Measurements from ENCODE around the gene HSP90AB1. TPM values are rescaled to one million over a fixed set of nuclear protein-coding genes. Genes with fewer than 3 reads are reported as not detected.
A peak's percentile ranks its signal among the peaks of the same experiment; 100 is the strongest.

The HSP90AB1 gene
- total RNA-seq, 4 donors from 2014 or later: 356 to 729 (median 499) TPM

DNA sequence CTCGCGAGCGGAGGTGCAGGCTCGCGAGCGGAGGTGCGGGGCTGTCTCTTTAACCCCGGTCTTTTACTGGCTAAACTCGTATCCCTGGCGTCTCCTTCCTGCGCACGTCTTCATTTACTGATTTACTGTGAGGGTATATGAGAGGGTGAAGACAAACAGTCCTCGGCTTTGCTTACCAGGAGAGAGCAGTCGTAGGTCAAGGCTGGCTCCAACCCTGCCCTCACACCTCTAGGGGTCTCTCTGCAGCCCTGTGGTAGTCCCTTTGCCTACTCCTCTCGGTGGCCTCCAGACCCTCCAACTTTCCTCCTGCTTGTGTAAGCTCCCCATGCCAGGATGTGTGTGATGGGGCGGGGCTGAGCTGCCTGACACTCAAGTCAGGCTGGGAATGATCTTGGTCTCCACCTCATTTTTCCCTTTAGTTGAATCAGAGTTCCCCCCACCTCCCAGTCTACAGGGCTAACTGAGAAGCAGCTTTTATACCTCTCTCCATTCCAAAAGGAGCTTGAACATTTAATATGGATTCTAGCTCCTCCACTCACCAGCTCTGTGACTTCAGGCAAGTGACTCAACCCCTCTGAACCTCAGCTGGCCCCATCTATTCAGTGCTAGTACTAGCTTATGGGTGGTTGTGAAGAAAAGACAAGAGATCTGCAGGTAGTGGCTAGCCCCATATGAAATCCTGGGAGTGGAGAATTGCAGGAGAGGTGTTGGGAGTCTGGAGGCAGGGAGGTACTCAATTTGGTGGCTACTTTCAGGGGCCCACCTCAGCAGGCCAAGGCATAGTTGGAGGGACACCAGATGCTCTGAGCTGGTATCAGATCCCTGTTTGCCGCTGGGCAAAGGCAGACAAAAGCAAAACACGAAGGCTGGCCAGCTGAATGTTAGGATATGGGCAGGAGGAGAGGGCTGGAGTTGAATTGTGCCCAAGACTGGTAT lies 22.6 kb upstream of the HSP90AB1 start:
- intact Hi-C loops (cut with DNase I): no loop called here

DNA sequence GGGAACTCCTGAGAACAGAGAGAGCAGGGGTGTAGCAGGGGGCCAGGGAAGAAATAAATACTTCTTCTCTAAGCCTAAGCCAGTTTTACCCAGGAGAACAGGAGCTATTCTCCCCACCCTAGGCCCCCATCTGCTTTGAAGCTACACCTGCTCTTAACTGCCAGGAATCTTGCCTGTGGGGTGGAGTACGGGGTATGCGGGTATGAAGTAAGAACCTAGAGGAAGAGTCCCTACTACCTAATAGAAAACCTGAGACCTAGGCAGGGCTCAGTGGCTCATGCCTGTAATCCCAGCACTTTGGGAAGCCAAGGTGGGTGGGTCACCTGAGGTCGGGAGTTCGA lies 22.0 kb upstream of the HSP90AB1 start:
- peaks cover 91 to 100% (median 95%) of the 10 kb centered on the region in 4 donors for H3K4me1 ChIP-seq
- H3K4me3 ChIP-seq: peak overlapping the region; percentile 73 to 82 (median 77)
- intact Hi-C loops (cut with DNase I): no loop called here
- H3K9me3 ChIP-seq: no peaks in the 10 kb centered on the region
- TF ChIP-seq POLR2AphosphoS5 (IDR thresholded peaks at IDR 0.05) (no peak), EP300 (IDR thresholded peaks at IDR 0.05) (no peak), POLR2A (IDR thresholded peaks at IDR 0.05; ENCODE audit: low read depth) (no peak)
- TF ChIP-seq, protein P1, sequence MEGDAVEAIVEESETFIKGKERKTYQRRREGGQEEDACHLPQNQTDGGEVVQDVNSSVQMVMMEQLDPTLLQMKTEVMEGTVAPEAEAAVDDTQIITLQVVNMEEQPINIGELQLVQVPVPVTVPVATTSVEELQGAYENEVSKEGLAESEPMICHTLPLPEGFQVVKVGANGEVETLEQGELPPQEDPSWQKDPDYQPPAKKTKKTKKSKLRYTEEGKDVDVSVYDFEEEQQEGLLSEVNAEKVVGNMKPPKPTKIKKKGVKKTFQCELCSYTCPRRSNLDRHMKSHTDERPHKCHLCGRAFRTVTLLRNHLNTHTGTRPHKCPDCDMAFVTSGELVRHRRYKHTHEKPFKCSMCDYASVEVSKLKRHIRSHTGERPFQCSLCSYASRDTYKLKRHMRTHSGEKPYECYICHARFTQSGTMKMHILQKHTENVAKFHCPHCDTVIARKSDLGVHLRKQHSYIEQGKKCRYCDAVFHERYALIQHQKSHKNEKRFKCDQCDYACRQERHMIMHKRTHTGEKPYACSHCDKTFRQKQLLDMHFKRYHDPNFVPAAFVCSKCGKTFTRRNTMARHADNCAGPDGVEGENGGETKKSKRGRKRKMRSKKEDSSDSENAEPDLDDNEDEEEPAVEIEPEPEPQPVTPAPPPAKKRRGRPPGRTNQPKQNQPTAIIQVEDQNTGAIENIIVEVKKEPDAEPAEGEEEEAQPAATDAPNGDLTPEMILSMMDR (IDR thresholded peaks at IDR 0.05): no peak
- no peak for DNase-seq (ENCODE audit: extremely low spot score)
- H3K27me3 ChIP-seq: no peaks in the 10 kb centered on the region
- peak overlapping the region; percentile 95 to 98 (median 96) for H3K27ac ChIP-seq (replicated peaks in 1 of 4)
- WGBS: 73% methylated on average over 3 of the region's 4 CpGs
- peaks cover 0 to 18% (median 8%) of the 10 kb centered on the region in 4 donors for H3K36me3 ChIP-seq

More for the DNA sequence above, 22.6 kb upstream of the HSP90AB1 start:
- Histone ChIP-seq H3K9me3 (no peaks in the 10 kb centered on the region), H3K27ac (replicated peaks in 1 of 4) (peak overlapping the region; percentile 95 to 98 (median 96)), H3K36me3 (peaks cover 0 to 12% (median 2%) of the 10 kb centered on the region in 4 donors), H3K27me3 (no peaks in the 10 kb centered on the region), H3K4me3 (peak overlapping the region; percentile 73 to 82 (median 77)), H3K4me1 (peaks cover 84 to 100% (median 95%) of the 10 kb centered on the region in 4 donors)
- 17% methylated on average over 9 of the region's 18 CpGs for WGBS
- no peak for DNase-seq (ENCODE audit: extremely low spot score)
- TF ChIP-seq POLR2AphosphoS5 (IDR thresholded peaks at IDR 0.05) (peak in 1 of 2 donors; percentile 19), EP300 (IDR thresholded peaks at IDR 0.05) (no peak)
- TF ChIP-seq, protein P1 (IDR thresholded peaks at IDR 0.05): no peak

DNA sequence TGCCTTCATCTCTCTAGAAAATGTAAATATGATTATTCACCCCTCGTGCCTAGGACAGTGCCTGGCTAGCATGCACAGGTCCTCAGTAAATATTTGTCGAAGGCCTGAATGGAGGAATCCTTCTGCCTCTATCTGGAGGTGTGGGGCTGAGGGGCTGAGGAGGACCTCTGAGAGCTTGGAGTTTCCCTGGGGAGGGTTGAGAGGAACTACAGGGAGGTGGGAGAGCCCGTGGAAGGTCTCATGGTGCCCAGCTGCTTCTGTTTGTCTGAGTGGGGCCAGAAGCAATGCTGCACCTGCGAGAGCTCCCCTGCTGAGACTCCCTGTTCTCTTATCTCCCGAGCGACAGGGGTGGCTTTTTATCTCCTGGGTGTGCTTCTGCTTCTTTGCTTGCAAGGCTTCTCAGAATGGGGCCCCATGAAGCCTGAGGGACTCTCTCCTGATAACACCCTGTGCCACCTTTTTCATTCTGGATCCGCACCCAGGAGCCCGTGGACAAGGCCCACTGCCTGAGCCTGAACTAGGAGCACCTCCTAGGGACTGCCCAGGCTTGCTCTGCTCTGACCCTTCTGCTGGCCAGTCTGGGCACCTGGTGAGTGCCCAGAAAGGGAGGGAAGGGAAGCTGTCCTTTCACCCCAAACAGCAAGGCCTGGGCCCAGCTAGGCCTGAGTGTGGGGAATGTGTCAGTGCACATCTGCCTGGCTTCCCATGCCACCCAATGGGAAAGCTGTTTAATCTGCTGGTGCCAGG lies 21.1 kb upstream of the HSP90AB1 start:
- no peak for DNase-seq (ENCODE audit: extremely low spot score)
- Histone ChIP-seq H3K4me3 (peak overlapping the region; percentile 34 to 75 (median 61)), H3K27me3 (no peaks in the 10 kb centered on the region), H3K4me1 (peaks cover 91 to 100% (median 95%) of the 10 kb centered on the region in 4 donors), H3K27ac (replicated peaks in 1 of 4) (peak overlapping the region; percentile 95 to 98 (median 96)), H3K9me3 (no peaks in the 10 kb centered on the region), H3K36me3 (peaks cover 0 to 26% (median 16%) of the 10 kb centered on the region in 4 donors)
- 65% methylated on average over 8 of the region's 8 CpGs for WGBS
- intact Hi-C loops (cut with DNase I): no loop called here
- TF ChIP-seq, protein P1 (IDR thresholded peaks at IDR 0.05): no peak
- TF ChIP-seq EP300 (IDR thresholded peaks at IDR 0.05): no peak
- no peak for TF ChIP-seq POLR2AphosphoS5 (IDR thresholded peaks at IDR 0.05)
- TF ChIP-seq POLR2A (IDR thresholded peaks at IDR 0.05; ENCODE audit: low read depth): no peak

DNA sequence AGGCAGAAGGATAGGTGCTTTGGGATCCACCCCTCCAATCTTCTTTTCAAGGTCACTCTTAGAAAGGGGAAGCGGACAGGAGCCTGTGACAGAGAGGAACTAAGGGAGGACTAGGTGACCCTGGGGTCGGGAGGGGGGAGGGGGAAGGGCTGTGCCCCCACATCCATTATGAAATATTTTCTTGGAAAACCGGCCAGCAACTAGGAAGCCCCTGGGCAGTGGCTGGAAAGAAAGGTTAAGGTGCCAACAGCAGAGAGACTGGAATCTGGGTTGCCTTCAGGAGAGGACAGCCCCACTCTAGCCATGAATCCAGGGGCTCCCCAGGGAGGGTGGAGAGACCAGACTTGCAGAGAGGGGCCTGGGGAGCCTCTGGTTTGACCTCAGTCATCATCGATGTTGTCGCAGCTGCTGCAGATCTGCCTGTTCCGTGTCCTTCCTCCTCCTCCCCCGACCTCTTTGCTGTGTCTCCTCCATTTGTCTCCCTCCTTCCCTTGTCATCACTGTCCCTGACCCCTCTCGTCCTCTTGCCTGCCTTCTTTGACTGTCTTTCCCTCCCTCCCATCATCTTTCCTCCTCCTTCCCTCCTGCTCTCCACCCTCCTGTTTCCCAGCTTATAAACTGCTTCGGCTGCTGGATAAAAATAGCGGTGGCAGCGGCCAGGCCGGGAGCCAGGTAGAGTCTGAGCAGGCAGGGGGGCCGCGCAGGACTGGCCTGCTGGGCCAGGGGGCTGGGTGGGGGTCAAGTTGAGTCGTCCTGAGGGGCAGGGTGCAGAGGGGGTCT lies 20.3 kb upstream of the HSP90AB1 start:
- WGBS: 36% methylated on average over 15 of the region's 15 CpGs

More for the DNA sequence above, 20.3 kb upstream of the HSP90AB1 start:
- TF ChIP-seq POLR2A (IDR thresholded peaks at IDR 0.05; ENCODE audit: low read depth) (no peak), POLR2AphosphoS5 (IDR thresholded peaks at IDR 0.05) (peak in 1 of 2 donors; percentile 54), EP300 (IDR thresholded peaks at IDR 0.05) (no peak)
- TF ChIP-seq, protein P1 (IDR thresholded peaks at IDR 0.05): no peak
- H3K27ac ChIP-seq (replicated peaks in 1 of 4): peak overlapping the region; percentile 95 to 98 (median 96)
- H3K4me1 ChIP-seq: peaks cover 85 to 100% (median 95%) of the 10 kb centered on the region in 4 donors
- intact Hi-C loops (cut with DNase I): no loop called here
- no peak for DNase-seq (ENCODE audit: extremely low spot score)
- H3K9me3 ChIP-seq: no peaks in the 10 kb centered on the region
- H3K4me3 ChIP-seq: peak overlapping the region; percentile 34 to 75 (median 61)
- peaks cover 0 to 34% (median 24%) of the 10 kb centered on the region in 4 donors for H3K36me3 ChIP-seq
- no peaks in the 10 kb centered on the region for H3K27me3 ChIP-seq

All from esophagus muscularis mucosa (tissue), 4 donors.